Middle frontal gyrus (tissue), 1 donor: ENCODE results near the gene PIAS1.
A peak's percentile ranks its signal among the peaks of the same experiment; 100 is the strongest.
"Not testable (repeated sequence)": the region's sequence is repeated elsewhere in the genome, so short reads cannot be mapped to it uniquely, and the experiment has no call there.

Experiments used
- DNase-seq: peaks from one replicate; pipeline ENCODE4 v3.0.0-alpha.2; 2015; ENCODE audit warnings: low spot score; ENCODE audit errors: extremely low spot score

Gene PIAS1

GRCh38 chr15:68053701-68054627 is at the start of gene PIAS1:
Gene PIAS1, plus strand, starts transcription at chr15:68054315. Its CDS starts 12 bp downstream, at chr15:68054327.
- peak; percentile 86 for DNase-seq

DNA sequence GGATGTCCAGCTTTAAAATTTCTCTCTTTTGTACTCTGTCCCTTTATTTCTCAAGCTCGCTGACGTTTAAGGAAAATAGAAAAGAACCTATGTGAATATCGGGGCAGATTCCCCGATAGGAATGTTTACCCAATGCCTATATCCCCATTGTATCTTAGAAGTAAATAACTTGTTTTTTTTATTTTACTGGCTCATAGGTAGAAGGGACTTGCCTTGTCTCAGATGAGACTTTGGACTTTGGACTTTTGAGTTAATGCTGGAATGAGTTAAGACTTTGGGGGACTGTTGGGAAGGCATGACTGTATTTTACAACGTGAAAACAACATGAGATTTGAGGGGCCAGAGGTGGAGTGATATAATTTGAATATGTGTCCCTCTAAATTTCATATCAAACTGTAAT is 46.5 kb upstream of the PIAS1 start:
- not testable (repeated sequence) for DNase-seq

DNA sequence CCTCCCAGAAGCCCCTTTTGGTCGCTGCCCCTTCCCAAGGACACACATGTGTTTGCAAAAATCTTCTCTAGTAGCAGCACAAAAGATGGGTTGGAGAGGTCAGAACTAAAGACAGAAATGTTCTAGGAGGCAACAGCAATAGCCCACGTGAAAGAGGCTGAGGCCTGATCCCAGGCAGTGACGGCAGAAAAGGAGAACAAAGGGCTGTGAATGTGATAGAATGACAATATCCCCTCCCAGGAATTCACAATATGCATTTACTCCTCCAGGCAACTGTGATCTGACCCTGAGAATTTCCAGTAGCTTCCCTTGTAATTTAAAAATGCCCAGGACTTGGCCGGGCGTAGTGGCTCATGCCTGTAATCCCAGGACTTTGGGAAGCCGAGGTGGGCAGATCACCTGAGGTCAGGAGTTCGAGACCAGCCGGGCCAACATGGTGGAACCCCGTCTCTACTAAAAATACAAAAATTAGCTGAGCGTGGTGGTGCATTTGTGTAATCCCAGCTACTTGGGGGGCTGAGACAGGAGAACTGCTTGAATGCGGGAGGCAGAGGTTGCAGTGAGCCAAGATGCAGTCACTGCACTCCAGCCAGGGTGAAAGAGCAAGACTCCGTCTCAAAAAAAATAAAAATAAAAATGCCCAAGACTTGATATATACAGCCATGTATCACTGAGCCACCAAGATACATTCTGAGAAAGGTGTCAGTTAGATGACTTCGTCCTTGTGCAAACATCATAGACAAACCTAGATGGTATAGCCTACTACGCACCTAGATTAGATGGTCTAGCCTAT is 43.6 kb upstream of the PIAS1 start:
- no peak for DNase-seq

- no peak for DNase-seq
Measured at GRCh38 chr15:68012911-68013310, 41.2 kb upstream of the PIAS1 start.

DNA sequence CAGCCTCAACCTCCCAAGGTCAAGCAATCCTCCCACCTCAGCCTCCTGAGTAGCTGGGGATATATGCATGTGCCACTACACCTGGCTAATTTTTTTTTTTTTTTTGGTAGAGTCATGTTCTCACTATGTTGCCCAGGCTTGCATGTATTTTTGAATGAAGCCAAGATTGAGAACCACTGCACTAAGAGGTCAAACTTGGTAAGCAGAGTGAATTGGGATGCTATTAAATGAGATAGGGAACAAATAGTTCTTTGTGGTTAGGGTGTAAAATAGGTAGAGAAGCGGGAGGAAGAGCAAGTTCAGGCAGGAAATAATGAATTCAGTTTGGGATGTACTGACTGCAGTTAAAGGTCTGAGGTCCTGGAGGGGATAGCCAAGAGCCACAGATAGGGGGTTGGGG is 39.9 kb upstream of the PIAS1 start:
- no peak for DNase-seq

DNA sequence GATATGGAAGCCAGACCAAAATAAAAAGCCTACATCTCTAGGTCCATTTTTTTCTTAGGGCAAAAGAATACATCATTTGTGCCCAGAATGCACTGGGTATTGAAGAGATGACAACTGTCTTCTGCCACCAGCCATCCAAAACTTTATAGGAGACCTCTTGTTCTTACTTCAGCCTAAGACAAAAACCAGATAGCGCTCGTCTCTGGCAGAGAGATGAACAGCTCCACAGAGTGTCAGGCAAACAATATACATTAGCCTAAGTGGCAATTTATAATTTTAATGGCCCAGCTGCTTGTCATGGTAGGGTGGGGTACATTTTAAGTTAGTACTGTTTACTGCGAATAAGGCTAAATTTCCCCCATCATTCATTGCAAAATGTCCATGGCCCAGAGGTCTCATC is 38.9 kb upstream of the PIAS1 start:
- no peak for DNase-seq

- no peak for DNase-seq
Measured at GRCh38 chr15:68017201-68017600, 36.9 kb upstream of the PIAS1 start.

DNA sequence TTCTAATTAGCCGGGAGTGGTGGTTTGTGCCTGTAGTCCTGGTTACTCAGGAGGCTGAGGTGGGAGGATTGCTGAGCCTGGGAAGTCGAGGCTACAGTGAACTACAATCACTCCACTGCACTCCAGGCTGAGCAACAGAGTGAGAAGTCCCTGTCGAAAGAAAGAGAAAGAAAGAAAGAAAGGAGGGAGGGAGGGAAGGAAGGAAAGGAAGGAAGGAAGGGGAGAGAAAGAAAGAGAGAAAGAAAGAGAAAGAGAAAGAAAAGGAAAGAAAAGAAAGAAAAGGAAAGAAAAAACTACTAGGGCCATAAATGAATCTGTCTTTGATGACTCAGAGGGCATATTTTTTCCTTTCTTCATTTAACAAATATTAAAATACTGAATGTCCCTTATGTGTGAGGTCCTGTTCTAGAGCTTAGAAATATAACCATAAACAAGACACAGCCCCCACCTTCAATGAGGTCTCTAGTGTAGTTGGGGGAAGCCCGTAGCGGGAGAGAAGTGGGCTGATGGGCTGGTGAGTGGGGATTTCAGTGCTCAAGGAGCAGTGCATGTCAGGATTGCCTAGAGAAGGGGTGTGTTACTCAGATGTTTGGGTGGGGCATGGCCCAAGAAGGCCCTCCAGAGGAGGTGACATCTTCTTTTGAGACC is 35.2 kb upstream of the PIAS1 start:
- no peak for DNase-seq

- DNase-seq, result no peak
Measured at GRCh38 chr15:68019814-68020525, 34.1 kb upstream of the PIAS1 start.

DNA sequence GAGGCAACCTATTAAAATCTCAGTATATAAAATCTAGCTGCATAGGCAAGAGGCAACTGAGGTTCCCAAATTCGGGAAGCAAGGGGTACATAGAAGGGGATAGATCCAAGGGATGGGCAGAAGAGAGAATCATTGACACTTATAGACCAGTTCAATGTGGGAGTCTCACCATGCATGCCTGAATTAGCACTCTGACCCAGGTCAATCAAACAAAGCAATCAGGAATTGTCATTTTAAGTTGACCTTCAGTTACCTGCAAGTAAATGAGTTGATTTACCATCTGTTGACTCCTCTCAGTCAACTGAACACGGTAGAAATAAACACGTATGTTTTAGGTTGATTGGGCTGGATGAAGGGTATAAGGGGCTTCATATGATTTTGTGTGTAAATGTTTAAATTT is 33.4 kb upstream of the PIAS1 start:
- DNase-seq, result no peak

DNA sequence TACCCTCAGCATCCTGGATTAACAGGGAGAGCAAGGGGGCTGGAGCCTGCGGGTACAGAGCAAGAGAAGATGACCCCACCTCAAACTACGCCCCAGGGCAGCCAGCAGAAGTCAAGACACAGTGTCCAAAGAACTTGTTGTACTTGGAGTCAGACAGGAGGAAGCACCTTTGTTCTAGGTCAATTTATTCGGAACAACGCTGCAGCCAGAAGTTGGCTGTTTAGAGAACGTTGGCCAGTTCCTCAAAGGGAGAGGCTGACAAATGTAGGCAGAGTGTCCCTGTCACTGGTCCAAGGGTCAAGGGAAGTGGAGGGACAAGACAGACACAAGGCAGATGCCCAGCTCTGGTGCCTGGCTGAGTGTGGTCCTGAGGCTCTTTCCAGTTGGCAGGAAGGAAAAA is 32.1 kb upstream of the PIAS1 start:
- DNase-seq, result no peak

GRCh38 chr15:68023307-68024101 is 30.6 kb upstream of the PIAS1 start:
- no peak for DNase-seq

DNA sequence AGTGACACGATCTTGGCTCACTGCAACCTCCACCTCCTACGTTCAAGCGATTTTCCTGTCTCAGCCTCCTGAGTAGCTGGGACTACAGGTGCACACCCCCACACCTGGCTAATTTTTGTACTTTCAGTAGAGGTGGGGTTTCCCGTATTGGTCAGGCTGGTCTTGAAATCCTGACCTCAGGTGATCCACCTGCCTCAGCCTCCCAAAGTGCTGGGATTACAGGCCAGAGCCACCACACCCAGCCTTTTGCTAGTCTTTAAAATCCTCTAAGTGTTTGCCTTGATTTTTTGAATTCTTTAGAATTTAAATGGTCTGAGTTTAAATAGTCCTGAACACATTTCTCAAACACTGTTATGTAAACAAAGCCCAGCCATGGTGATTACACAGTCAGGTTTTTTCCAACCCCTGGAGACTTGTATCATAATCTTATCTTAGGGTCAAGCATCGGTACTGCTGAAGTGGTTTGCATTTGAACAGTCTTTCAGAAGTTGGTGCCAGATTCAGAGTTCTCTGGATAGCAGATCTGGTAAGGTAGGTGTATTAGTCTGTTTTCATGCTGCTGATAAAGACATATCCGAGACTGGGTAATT is 28.2 kb upstream of the PIAS1 start:
- DNase-seq, result no peak

GRCh38 chr15:68027388-68027787 is 26.7 kb upstream of the PIAS1 start:
- DNase-seq, result no peak

DNA sequence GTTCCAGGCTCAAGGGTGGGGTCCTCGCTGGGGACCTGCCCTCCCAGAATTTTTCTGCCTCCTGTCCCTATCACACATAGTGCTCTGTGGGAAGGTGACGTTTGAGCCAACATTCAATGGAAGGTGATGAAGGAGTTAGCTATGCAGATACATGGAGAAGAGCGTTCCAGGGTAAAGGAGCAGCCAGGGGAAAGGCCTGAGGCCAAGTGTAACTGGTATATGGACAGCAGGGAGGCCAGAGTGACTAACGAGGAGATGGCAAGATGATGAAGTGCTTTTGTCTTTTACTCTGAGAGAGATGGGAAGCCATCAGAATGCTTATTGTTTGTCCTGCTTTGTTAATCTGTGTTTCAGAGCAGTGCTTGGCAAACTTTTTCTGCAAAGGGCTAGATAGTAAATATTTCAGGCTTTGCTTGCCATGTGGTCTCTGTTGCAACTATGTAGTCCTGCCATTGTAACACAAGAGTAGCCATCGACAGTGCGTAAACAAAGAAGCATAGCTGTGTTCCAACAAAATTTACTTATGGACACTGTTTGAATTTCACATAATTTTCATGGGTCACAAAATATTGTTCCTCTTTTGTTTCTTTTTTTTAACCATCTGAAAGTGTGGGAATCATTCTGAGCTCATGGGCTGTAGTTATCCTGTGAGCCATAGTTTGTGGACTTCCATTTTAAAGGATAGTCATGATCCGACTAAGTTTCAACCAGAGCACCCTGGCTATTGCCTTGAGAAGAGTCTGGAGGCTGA is 25.8 kb upstream of the PIAS1 start:
- DNase-seq, result no peak

GRCh38 chr15:68028888-68029207 is 25.3 kb upstream of the PIAS1 start:
- DNase-seq, result no peak

GRCh38 chr15:68029959-68030358 is 24.2 kb upstream of the PIAS1 start:
- no peak for DNase-seq

DNA sequence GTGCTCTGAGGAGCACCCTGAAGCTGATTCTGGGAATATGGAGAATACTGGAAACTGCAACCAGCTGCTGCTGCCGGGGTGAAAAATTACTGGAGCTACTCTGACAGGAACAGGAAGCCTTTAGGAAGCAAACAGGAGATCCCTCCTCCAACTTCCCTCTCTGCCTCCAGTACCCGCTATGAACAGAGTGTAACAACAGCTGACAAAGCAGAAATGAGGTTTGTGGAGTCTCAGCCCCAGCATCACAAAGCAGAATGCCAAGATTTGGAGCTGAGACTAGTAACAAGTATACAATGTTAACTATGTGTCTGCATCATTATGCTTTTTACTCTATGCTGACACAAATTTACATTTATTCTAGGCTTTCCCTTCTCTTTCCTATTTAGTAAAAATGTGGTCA is 22.7 kb upstream of the PIAS1 start:
- DNase-seq, result no peak

DNA sequence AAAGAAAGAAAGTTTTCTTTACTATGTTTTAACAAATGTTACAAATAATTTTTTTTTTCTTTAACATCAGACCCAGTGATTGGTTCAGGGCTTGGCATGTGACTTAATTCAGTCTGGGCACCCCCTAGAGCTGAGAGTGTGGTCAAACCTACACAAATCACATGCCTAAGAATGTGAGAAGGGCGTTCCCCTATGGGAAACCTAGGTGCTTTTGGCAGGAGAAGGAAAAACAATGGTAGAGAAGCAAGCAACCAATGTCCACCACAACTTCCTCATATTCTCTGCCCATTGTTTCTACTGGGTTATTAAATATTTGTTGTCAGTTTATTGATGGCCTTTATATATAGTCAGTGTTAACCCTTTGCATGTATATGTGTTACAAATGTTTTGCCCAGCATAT is 21.4 kb upstream of the PIAS1 start:
- no peak for DNase-seq

DNA sequence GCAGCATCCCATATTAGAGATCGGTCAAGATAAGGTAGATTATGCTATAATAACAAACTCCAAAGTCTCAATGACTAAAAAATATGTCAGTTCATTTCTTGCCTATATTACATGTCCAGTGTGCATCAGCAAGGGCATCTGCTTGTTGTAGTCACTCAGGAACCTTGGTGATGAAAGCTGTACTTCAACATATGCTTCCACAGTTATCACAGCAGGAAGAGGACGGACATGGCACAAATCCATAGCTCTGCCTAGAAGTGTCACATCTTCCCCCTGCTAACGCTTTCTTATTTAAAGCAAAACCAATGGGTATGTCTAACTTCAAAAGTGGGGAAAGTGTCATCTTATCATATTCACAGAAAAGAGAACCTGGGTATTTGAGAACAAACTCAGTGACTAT is 20.0 kb upstream of the PIAS1 start:
- no peak for DNase-seq
